MM.1S (cell line): Measurements from ENCODE around the gene ACIN1.

Source experiments
- EZH2 ChIP-seq: fragments of 300-600 bp; sonication (generic); optimal IDR thresholded peaks from 2 replicates; pipeline ENCODE3; 2017; ENCODE audit warnings: low read depth, mild to moderate bottlenecking, antibody characterized with exemption, low read length, mixed read lengths
- EZH2phosphoT487 ChIP-seq: fragments of 300-600 bp; sonication (generic); IDR thresholded peaks from 2 replicates; pipeline ENCODE4 v1.6.1; 2018; ENCODE audit warnings: antibody characterized with exemption, low read length
- TF ChIP-seq, protein P1 (sequence below): fragments of 300-600 bp; sonication (generic); IDR thresholded peaks from 2 replicates; pipeline ENCODE4 v1.5.1; 2016; ENCODE audit warnings: antibody characterized with exemption, low read length, mixed read lengths

DNA sequence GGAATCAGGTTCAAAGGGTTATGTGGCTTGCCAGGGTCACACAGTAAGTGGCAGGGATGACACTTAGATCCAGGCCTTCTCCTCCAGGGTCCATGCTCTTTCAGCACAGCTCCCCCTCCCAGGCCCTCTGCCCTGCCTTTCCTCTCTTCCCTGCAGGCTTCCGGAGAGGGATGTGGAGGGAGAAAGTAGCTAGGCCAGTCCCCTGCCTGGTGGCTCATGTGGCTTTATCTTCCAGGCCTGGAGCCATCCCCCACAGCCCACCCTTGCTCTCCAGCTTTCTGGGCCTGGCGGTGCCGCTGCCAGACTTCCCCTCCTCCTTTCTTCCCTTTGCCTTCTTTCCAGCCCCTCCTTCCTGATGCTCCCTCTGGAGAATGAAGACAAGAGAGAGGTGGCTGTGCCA is 51.2 kb downstream of the ACIN1 start:
- TF ChIP-seq, protein P1, sequence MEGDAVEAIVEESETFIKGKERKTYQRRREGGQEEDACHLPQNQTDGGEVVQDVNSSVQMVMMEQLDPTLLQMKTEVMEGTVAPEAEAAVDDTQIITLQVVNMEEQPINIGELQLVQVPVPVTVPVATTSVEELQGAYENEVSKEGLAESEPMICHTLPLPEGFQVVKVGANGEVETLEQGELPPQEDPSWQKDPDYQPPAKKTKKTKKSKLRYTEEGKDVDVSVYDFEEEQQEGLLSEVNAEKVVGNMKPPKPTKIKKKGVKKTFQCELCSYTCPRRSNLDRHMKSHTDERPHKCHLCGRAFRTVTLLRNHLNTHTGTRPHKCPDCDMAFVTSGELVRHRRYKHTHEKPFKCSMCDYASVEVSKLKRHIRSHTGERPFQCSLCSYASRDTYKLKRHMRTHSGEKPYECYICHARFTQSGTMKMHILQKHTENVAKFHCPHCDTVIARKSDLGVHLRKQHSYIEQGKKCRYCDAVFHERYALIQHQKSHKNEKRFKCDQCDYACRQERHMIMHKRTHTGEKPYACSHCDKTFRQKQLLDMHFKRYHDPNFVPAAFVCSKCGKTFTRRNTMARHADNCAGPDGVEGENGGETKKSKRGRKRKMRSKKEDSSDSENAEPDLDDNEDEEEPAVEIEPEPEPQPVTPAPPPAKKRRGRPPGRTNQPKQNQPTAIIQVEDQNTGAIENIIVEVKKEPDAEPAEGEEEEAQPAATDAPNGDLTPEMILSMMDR = no peak
- TF ChIP-seq EZH2phosphoT487 = no peak
- TF ChIP-seq EZH2 = no peak
